Epithelial cell of esophagus (primary cell): ENCODE data around the gene C1orf210.

Experiments used
- DNase-seq: peaks from one replicate; pipeline ENCODE4 v3.0.0; 2010; ENCODE audit warnings: low read depth
- H3K4me3 ChIP-seq: 2 replicates; pipeline ENCODE4 v1.5.1; 2011; ENCODE audit warnings: mild to moderate bottlenecking, low read length, control low read depth
- TF ChIP-seq, protein P1 (sequence below): IDR thresholded peaks from 2 replicates; pipeline ENCODE4 v1.5.1; 2011; ENCODE audit warnings: low read depth, mild to moderate bottlenecking, low read length, control low read depth, inconsistent platforms; ENCODE audit not compliant: insufficient read depth; ENCODE audit errors: missing control alignments

Gene C1orf210

DNA sequence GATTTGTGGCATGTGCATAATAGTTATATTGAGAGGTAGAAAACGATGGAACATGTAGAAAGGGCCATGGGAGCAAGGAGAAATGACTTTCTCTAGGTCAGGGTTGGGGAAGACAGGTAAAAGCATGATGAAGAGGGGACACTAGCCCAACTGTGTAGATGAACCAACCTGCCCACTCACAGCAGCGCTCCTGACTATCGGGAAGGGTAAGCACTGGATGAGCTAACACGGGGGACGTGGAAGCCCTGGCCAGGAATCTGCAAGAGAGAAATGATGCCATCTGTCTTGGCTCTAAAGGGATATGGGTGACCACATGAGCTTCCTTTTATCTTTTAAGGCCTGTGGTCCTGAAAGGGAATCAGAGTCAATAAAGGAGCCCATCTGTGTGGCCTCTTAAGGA lies 51.8 kb downstream of the C1orf210 start:
- DNase-seq, result no peak
- TF ChIP-seq, protein P1, sequence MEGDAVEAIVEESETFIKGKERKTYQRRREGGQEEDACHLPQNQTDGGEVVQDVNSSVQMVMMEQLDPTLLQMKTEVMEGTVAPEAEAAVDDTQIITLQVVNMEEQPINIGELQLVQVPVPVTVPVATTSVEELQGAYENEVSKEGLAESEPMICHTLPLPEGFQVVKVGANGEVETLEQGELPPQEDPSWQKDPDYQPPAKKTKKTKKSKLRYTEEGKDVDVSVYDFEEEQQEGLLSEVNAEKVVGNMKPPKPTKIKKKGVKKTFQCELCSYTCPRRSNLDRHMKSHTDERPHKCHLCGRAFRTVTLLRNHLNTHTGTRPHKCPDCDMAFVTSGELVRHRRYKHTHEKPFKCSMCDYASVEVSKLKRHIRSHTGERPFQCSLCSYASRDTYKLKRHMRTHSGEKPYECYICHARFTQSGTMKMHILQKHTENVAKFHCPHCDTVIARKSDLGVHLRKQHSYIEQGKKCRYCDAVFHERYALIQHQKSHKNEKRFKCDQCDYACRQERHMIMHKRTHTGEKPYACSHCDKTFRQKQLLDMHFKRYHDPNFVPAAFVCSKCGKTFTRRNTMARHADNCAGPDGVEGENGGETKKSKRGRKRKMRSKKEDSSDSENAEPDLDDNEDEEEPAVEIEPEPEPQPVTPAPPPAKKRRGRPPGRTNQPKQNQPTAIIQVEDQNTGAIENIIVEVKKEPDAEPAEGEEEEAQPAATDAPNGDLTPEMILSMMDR, result no peak

DNA sequence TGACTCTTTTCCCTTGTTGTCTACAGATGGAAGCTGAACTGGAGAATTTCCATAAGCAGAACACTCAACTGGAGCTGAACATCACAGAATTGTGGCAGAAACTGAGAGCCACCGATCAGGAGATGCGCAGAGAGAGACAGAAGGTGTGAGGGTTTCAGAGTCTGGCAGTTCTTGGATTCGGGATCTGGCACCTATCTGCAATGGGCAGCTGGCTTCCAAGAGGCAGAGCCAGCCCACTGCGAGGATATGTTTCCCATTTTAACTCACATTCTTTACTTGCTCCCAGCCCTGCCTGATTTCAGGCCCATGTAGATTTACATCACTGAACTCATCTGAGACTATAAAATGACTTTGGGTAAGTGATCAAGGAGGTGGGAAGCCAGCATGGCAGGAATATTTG lies 52.9 kb downstream of the C1orf210 start:
- H3K4me3 ChIP-seq, result no peak overlapping the region
- DNase-seq, result no peak
- TF ChIP-seq, protein P1, result no peak

More for the DNA sequence above, 51.8 kb downstream of the C1orf210 start:
- H3K4me3 ChIP-seq, result no peak overlapping the region

DNA sequence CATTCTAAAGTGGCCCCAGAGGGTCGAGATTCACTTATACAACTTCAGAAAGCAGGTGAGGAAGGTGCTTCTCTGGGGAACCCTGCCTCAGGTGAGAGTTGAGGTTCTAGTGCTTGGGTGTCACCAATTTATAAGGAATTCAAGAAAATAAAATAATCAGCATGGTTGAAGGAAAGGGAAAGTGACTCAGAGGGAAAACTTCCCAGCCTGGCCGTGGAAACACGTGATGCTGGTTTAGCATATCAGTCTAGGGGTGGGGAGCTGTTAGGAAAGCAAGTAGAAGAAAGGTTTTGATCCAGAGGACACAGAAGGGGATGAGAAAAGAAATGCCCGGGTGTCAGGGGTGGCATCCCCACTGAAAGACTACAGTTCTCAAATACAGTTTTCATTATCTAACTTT lies 53.3 kb downstream of the C1orf210 start:
- peak; percentile 49 for DNase-seq
- H3K4me3 ChIP-seq, result no peak overlapping the region
- TF ChIP-seq, protein P1, result no peak
